WTC11 (cell line): ENCODE results near the gene SNTB2. TPM values are rescaled to one million over a fixed set of nuclear protein-coding genes. Genes with fewer than 3 reads are reported as not detected.

Experiments used
- ATAC-seq: fragments of 200-7000 bp; cut with Tn5 transposase; 2 replicates; pipeline ENCODE4 v1.10.0; 2021; ENCODE audit warnings: mild to moderate bottlenecking, moderate library complexity
- CTCF ChIA-PET: fragments of 300-600 bp; sonication (Branson Sonifier 250); formaldehyde crosslinking; loops from one replicate; lab custom pipeline; 2021; ENCODE audit warnings: antibody characterized with exemption; lab: Charles Lee
- POLR2A ChIA-PET: fragments of 350-600 bp; sonication (Branson Sonifier 250); formaldehyde crosslinking; loops from one replicate; lab custom pipeline; 2021; ENCODE audit warnings: antibody characterized with exemption; lab: Charles Lee
- DNase-seq: peaks from one replicate; pipeline ENCODE4 v3.0.0; 2021; ENCODE audit warnings: low spot score
- H3K27ac Mint-ChIP-seq: 2 replicates; pipeline ENCODE4 v1.8.0; 2021; ENCODE audit warnings: mixed read lengths
- H3K27me3 Mint-ChIP-seq: 2 replicates; pipeline ENCODE4 v1.8.0; 2021; ENCODE audit warnings: low read depth, mild to moderate bottlenecking, moderate library complexity, mixed read lengths
- H3K36me3 Mint-ChIP-seq: 2 replicates; pipeline ENCODE4 v1.8.0; 2021; ENCODE audit warnings: mixed read lengths
- H3K4me1 Mint-ChIP-seq: 2 replicates; pipeline ENCODE4 v1.8.0; 2022; ENCODE audit warnings: mixed read lengths
- H3K4me3 Mint-ChIP-seq: 2 replicates; pipeline ENCODE4 v1.8.0; 2021; ENCODE audit warnings: mild to moderate bottlenecking, moderate library complexity, mixed read lengths
- H3K9me3 Mint-ChIP-seq: 2 replicates; pipeline ENCODE4 v1.8.0; 2021; ENCODE audit warnings: mixed read lengths
- CBFB ChIP-seq: sonication (generic); formaldehyde crosslinking; IDR thresholded peaks from 2 replicates; pipeline ENCODE4 v1.8.1; 2022; ENCODE audit warnings: mild to moderate bottlenecking, low read depth, missing genetic modification reagents
- ELF4 ChIP-seq: sonication (generic); formaldehyde crosslinking; IDR thresholded peaks from 2 replicates; pipeline ENCODE4 v1.8.1; 2022; ENCODE audit warnings: low read depth, mild to moderate bottlenecking, moderate library complexity, missing genetic modification reagents
- EMX1 ChIP-seq: fragments of 250-450 bp; sonication (Bioruptor Pico); IDR thresholded peaks from 2 replicates; pipeline ENCODE4 v1.8.0; 2021; ENCODE audit warnings: mild to moderate bottlenecking
- FOXJ3 ChIP-seq: sonication (generic); formaldehyde crosslinking; IDR thresholded peaks from 2 replicates; pipeline ENCODE4 v1.9.0; 2021; ENCODE audit warnings: missing genetic modification reagents, mild to moderate bottlenecking, borderline replicate concordance
- GABPB1 ChIP-seq: sonication (generic); formaldehyde crosslinking; IDR thresholded peaks from 2 replicates; pipeline ENCODE4 v1.8.1; 2023; ENCODE audit warnings: mild to moderate bottlenecking, missing genetic modification reagents
- GRHL2 ChIP-seq: fragments of 250-450 bp; sonication (Bioruptor Pico); IDR thresholded peaks from 2 replicates; pipeline ENCODE4 v1.8.0; 2022; ENCODE audit warnings: mild to moderate bottlenecking, moderate library complexity; ENCODE audit not compliant: insufficient replicate concordance, severe bottlenecking
- GTF2I ChIP-seq: fragments of 250-450 bp; sonication (Bioruptor Pico); conservative IDR thresholded peaks from 2 replicates; pipeline ENCODE4 v1.4.0; 2021; ENCODE audit warnings: mild to moderate bottlenecking
- HMGA2 ChIP-seq: fragments of 250-450 bp; sonication (Bioruptor Pico); IDR thresholded peaks from 2 replicates; pipeline ENCODE4 v1.4.0; 2021; ENCODE audit warnings: mild to moderate bottlenecking, moderate library complexity
- MXD4 ChIP-seq: fragments of 250-450 bp; sonication (Bioruptor Pico); IDR thresholded peaks from 2 replicates; pipeline ENCODE4 v1.8.0; 2021; ENCODE audit warnings: mild to moderate bottlenecking, moderate library complexity, borderline replicate concordance
- NFE2L1 ChIP-seq: sonication (generic); formaldehyde crosslinking; IDR thresholded peaks from 2 replicates; pipeline ENCODE4 v1.8.1; 2023; ENCODE audit warnings: missing genetic modification reagents
- NR1H2 ChIP-seq: sonication (generic); formaldehyde crosslinking; IDR thresholded peaks from 2 replicates; pipeline ENCODE4 v1.9.0; 2021; ENCODE audit warnings: mild to moderate bottlenecking, moderate library complexity, missing genetic modification reagents
- OVOL2 ChIP-seq: fragments of 250-450 bp; sonication (Bioruptor Pico); IDR thresholded peaks from 2 replicates; pipeline ENCODE4 v1.9.0; 2021; ENCODE audit warnings: mild to moderate bottlenecking, borderline replicate concordance
- PRRX2 ChIP-seq: fragments of 250-450 bp; sonication (Bioruptor Pico); IDR thresholded peaks from 2 replicates; pipeline ENCODE4 v1.8.0; 2021; ENCODE audit warnings: mild to moderate bottlenecking
- RELA ChIP-seq: sonication (generic); formaldehyde crosslinking; IDR thresholded peaks from 2 replicates; pipeline ENCODE4 v1.8.1; 2022; ENCODE audit warnings: missing genetic modification reagents, mild to moderate bottlenecking, borderline replicate concordance
- SMAD4 ChIP-seq: sonication (generic); formaldehyde crosslinking; IDR thresholded peaks from 2 replicates; pipeline ENCODE4 v1.8.0; 2022; ENCODE audit warnings: mild to moderate bottlenecking, missing genetic modification reagents
- STAT6 ChIP-seq: sonication (generic); formaldehyde crosslinking; conservative IDR thresholded peaks from 2 replicates; pipeline ENCODE4 v1.8.1; 2023; ENCODE audit warnings: mild to moderate bottlenecking, low read depth, missing genetic modification reagents, moderate library complexity
- TCF7 ChIP-seq: sonication (generic); formaldehyde crosslinking; IDR thresholded peaks from 2 replicates; pipeline ENCODE4 v1.8.0; 2022; ENCODE audit warnings: mild to moderate bottlenecking, low read depth, missing genetic modification reagents, moderate library complexity
- TP53 ChIP-seq: sonication (generic); formaldehyde crosslinking; IDR thresholded peaks from 2 replicates; pipeline ENCODE4 v1.8.1; 2023; ENCODE audit warnings: mild to moderate bottlenecking, missing genetic modification reagents
- ZBTB43 ChIP-seq: sonication (generic); formaldehyde crosslinking; IDR thresholded peaks from 2 replicates; pipeline ENCODE4 v1.8.1; 2023; ENCODE audit warnings: mild to moderate bottlenecking, missing genetic modification reagents
- ZNF138 ChIP-seq: sonication (generic); formaldehyde crosslinking; conservative IDR thresholded peaks from 2 replicates; pipeline ENCODE4 v1.8.1; 2022; ENCODE audit warnings: mild to moderate bottlenecking, moderate library complexity, missing genetic modification reagents
- total RNA-seq: library from RNA; stranded (reverse); gene quantifications from 3 replicates; pipeline ENCODE4 v1.2.3, GENCODE V29; 2021
- TF ChIP-seq, protein P1 (sequence below): sonication (generic); formaldehyde crosslinking; IDR thresholded peaks from 2 replicates; pipeline ENCODE4 v1.8.1; 2022; ENCODE audit warnings: low read depth, missing genetic modification reagents, borderline replicate concordance
- TF ChIP-seq, protein P2 (sequence below): fragments of 250-450 bp; sonication (Bioruptor Pico); IDR thresholded peaks from 2 replicates; pipeline ENCODE4 v1.8.0; 2021; ENCODE audit warnings: mild to moderate bottlenecking
- TF ChIP-seq, protein P3 (sequence below): sonication (generic); formaldehyde crosslinking; IDR thresholded peaks from 2 replicates; pipeline ENCODE4 v1.8.0; 2023; ENCODE audit warnings: missing genetic modification reagents, mild to moderate bottlenecking, borderline replicate concordance

SNTB2 gene
- total RNA-seq, 1 experiment from 2014 or later = 23.7 TPM

DNA sequence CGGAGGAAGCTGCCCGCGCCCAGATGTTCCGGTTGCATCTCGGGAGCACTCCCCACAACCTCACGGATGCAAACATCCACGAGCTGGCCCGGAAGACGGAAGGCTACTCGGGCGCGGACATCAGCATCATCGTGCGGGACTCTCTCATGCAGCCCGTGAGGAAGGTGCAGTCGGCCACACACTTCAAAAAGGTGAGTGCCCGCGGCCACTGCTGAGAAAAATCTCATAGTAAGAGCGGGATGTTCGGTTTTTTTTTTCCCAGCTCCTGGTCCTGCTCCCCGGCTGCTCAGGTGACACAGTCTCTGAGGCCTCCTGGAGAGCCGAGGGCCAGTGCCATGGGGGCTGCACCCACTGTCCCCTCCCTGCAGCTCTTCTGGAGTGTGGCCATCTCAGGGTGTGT, 134.1 kb downstream of the SNTB2 start:
- POLR2A ChIA-PET = no interaction called here
- peaks cover 71% of the 10 kb centered on the region for H3K36me3 Mint-ChIP-seq
- ATAC-seq = no peak
- DNase-seq = no peak
- H3K4me3 Mint-ChIP-seq = no peak overlapping the region
- no peaks in the 10 kb centered on the region for H3K27me3 Mint-ChIP-seq
- no peaks in the 10 kb centered on the region for H3K4me1 Mint-ChIP-seq
- CTCF ChIA-PET = no interaction called here
- peak overlapping the region; percentile 88; the same call in 1 of the 2 replicates for H3K27ac Mint-ChIP-seq
- H3K9me3 Mint-ChIP-seq = no peaks in the 10 kb centered on the region
- TF ChIP-seq GABPB1 = no peak
- TF ChIP-seq NR1H2 (CRISPR knock-in tag) = no peak
- no peak for TF ChIP-seq PRRX2

DNA sequence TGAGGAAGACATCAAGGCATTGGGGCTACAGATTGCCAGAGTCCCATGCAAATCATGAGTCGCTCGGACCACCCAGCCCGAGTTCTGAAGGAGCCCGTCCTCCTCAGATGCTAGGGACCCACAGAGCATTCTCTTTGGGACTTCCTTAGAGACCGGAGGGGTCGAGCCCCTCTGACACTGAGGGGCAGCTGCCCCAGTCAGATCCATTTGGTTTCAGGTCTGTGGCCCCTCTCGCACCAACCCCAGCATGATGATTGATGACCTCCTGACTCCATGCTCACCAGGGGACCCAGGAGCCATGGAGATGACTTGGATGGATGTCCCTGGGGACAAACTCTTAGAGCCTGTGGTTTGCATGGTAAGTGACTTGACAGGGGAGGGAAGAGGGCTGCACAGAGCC, 135.4 kb downstream of the SNTB2 start:
- Mint-ChIP-seq H3K9me3 (no peaks in the 10 kb centered on the region), H3K4me1 (peaks cover 6% of the 10 kb centered on the region; the same call in 1 of the 2 replicates), H3K36me3 (peaks cover 66% of the 10 kb centered on the region), H3K4me3 (no peak overlapping the region), H3K27ac (no peak overlapping the region), H3K27me3 (no peaks in the 10 kb centered on the region)
- ATAC-seq (no peak), DNase-seq (no peak)
- TF ChIP-seq TCF7 (no peak), RELA (CRISPR knock-in tag) (no peak), GRHL2 (CRISPR knock-in tag) (no peak), HMGA2 (CRISPR knock-in tag) (no peak), OVOL2 (CRISPR knock-in tag) (no peak), ELF4 (no peak)
- TF ChIP-seq, protein P1, sequence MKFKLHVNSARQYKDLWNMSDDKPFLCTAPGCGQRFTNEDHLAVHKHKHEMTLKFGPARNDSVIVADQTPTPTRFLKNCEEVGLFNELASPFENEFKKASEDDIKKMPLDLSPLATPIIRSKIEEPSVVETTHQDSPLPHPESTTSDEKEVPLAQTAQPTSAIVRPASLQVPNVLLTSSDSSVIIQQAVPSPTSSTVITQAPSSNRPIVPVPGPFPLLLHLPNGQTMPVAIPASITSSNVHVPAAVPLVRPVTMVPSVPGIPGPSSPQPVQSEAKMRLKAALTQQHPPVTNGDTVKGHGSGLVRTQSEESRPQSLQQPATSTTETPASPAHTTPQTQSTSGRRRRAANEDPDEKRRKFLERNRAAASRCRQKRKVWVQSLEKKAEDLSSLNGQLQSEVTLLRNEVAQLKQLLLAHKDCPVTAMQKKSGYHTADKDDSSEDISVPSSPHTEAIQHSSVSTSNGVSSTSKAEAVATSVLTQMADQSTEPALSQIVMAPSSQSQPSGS (CRISPR knock-in tag) = no peak
- POLR2A ChIA-PET = no interaction called here
- CTCF ChIA-PET = interaction anchor here (2.1 kb wide), 1 partner anchor 11 kb away, joined by 7 read pairs; the partner anchor contains the start of gene VPS4A

DNA sequence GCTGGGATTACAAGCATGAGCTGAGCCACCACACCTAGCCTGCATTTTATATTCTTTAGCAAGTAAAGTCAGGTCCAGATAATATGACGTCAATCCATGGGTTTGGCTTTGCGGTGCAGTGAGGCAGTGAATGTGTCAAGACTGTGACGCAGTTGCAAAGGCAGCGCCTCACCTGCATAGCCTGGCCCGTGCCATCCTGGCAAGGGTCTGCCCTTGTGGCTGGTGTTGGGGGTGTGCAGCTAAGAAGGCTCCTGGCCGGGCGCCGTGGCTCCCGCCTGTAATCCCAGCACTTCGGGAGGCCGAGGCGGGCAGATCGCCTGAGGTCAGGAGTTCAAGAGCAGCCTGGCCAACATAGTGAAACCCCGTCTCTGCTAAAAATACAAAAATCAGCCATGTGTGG, 136.5 kb downstream of the SNTB2 start:
- ChIA-PET POLR2A (no interaction called here), CTCF (interaction anchor here (1.2 to 2.1 kb wide), 2 partner anchors 12 to 173 kb away, joined by 4 to 7 read pairs; partner anchors contain the start of gene VPS4A)
- Mint-ChIP-seq H3K9me3 (no peaks in the 10 kb centered on the region), H3K4me1 (peaks cover 11% of the 10 kb centered on the region; the same call in 1 of the 2 replicates), H3K36me3 (peaks cover 65% of the 10 kb centered on the region), H3K27me3 (no peaks in the 10 kb centered on the region), H3K27ac (no peak overlapping the region), H3K4me3 (no peak overlapping the region)
- no peak for ATAC-seq
- no peak for DNase-seq
- TF ChIP-seq CBFB (CRISPR knock-in tag) (no peak), NFE2L1 (CRISPR knock-in tag) (no peak), MXD4 (no peak), FOXJ3 (CRISPR knock-in tag) (no peak), GTF2I (CRISPR knock-in tag) (no peak), SMAD4 (no peak), ZNF138 (no peak), STAT6 (no peak), ZBTB43 (CRISPR knock-in tag) (no peak), TP53 (no peak), EMX1 (CRISPR knock-in tag) (no peak), ELF4 (no peak)
- TF ChIP-seq, protein P2, sequence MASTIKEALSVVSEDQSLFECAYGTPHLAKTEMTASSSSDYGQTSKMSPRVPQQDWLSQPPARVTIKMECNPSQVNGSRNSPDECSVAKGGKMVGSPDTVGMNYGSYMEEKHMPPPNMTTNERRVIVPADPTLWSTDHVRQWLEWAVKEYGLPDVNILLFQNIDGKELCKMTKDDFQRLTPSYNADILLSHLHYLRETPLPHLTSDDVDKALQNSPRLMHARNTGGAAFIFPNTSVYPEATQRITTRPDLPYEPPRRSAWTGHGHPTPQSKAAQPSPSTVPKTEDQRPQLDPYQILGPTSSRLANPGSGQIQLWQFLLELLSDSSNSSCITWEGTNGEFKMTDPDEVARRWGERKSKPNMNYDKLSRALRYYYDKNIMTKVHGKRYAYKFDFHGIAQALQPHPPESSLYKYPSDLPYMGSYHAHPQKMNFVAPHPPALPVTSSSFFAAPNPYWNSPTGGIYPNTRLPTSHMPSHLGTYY (CRISPR knock-in tag) = no peak
- TF ChIP-seq, protein P3, sequence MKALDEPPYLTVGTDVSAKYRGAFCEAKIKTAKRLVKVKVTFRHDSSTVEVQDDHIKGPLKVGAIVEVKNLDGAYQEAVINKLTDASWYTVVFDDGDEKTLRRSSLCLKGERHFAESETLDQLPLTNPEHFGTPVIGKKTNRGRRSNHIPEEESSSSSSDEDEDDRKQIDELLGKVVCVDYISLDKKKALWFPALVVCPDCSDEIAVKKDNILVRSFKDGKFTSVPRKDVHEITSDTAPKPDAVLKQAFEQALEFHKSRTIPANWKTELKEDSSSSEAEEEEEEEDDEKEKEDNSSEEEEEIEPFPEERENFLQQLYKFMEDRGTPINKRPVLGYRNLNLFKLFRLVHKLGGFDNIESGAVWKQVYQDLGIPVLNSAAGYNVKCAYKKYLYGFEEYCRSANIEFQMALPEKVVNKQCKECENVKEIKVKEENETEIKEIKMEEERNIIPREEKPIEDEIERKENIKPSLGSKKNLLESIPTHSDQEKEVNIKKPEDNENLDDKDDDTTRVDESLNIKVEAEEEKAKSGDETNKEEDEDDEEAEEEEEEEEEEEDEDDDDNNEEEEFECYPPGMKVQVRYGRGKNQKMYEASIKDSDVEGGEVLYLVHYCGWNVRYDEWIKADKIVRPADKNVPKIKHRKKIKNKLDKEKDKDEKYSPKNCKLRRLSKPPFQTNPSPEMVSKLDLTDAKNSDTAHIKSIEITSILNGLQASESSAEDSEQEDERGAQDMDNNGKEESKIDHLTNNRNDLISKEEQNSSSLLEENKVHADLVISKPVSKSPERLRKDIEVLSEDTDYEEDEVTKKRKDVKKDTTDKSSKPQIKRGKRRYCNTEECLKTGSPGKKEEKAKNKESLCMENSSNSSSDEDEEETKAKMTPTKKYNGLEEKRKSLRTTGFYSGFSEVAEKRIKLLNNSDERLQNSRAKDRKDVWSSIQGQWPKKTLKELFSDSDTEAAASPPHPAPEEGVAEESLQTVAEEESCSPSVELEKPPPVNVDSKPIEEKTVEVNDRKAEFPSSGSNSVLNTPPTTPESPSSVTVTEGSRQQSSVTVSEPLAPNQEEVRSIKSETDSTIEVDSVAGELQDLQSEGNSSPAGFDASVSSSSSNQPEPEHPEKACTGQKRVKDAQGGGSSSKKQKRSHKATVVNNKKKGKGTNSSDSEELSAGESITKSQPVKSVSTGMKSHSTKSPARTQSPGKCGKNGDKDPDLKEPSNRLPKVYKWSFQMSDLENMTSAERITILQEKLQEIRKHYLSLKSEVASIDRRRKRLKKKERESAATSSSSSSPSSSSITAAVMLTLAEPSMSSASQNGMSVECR (CRISPR knock-in tag) = no peak
